HCT116 (cell line): ENCODE results near the gene RPL15. TPM values are rescaled to one million over a fixed set of nuclear protein-coding genes. Genes with fewer than 3 reads are reported as not detected.

ENCODE experiments used
- ATAC-seq: fragments of 200-7000 bp; cut with Tn5 transposase; 2 replicates; pipeline ENCODE4 v1.9.1; 2020; ENCODE audit warnings: mild to moderate bottlenecking, moderate library complexity
- BruUV-seq: library from RNA; stranded (reverse); fragments of 400-500 nt; replicated peaks from 2 replicates; lab custom pipeline; 2021; lab: Mats Ljungman, UMichigan
- CTCF ChIA-PET: fragments of 300-600 bp; sonication (Branson Sonifier 250); formaldehyde crosslinking; loops from one replicate; lab custom pipeline; 2021; ENCODE audit warnings: antibody characterized with exemption; lab: Charles Lee
- POLR2A ChIA-PET: fragments of 300-600, 350-600 bp; sonication (Branson Sonifier 250); formaldehyde crosslinking; loops from one replicate; lab custom pipeline; 2021; ENCODE audit warnings: antibody characterized with exemption; lab: Charles Lee
- RAD21 ChIA-PET, 2 experiments: fragments of 300-600 bp; sonication (Branson Sonifier 250); formaldehyde crosslinking; loops; one replicate each; lab custom pipeline; 2023; ENCODE audit warnings: low total read pairs in 2 of 2; ENCODE audit not compliant: uncharacterized antibody in 2 of 2, unreplicated experiment in 2 of 2, low non-redundant PET in 1 of 2; lab: Charles Lee
- DNase-seq: peaks from one replicate; pipeline ENCODE4 v3.0.0-alpha.2; 2010; ENCODE audit warnings: low read depth, low spot score
- H2AFZ ChIP-seq: fragments of 200-600 bp; shearing (Covaris generic), sonication (generic); 2 replicates; pipeline ENCODE4 v1.6.1; 2017; ENCODE audit warnings: low read depth, mixed run types, mixed read lengths, antibody characterized with exemption, low read length; ENCODE audit not compliant: poor library complexity, severe bottlenecking
- H3K27ac ChIP-seq: 2 replicates; pipeline ENCODE4 v1.5.1; 2012; ENCODE audit warnings: low read depth, low read length
- H3K27me3 ChIP-seq: fragments of 200-600 bp; sonication (generic); 2 replicates; pipeline ENCODE4 v1.6.1; 2016; ENCODE audit warnings: mixed run types, low read length, mixed read lengths; ENCODE audit not compliant: insufficient read depth
- H3K36me3 ChIP-seq, 2 experiments: fragments of 200-500 bp in 1 of 2; fragments of 200-600 bp in 1 of 2; sonication (Bioruptor generic) in 1 of 2; sonication (generic) in 1 of 2; 2 replicates each; pipeline versions ENCODE4 v1.5.1 to v1.6.1; 2014 to 2016; ENCODE audit warnings: low read length in 2 of 2, inconsistent platforms in 1 of 2, mixed read lengths in 1 of 2, mixed run types in 1 of 2; ENCODE audit not compliant: insufficient read depth in 2 of 2, control insufficient read depth in 1 of 2
- H3K4me1 ChIP-seq, 2 experiments: fragments of 200-600 bp in 1 of 2; sonication (generic) in 1 of 2; 2 replicates each; pipeline versions ENCODE4 v1.5.1 to v1.6.1; 2012 to 2017; ENCODE audit warnings: low read length in 2 of 2, inconsistent platforms in 1 of 2, mild to moderate bottlenecking in 1 of 2, mixed read lengths in 1 of 2, mixed run types in 1 of 2, moderate library complexity in 1 of 2; ENCODE audit not compliant: insufficient read depth in 2 of 2, control insufficient read depth in 1 of 2
- H3K4me2 ChIP-seq: fragments of 200-600 bp; sonication (generic); 2 replicates; pipeline ENCODE4 v1.6.1; 2017; ENCODE audit warnings: mixed run types, low read length, mixed read lengths
- H3K4me3 ChIP-seq, 2 experiments: fragments of 200-600 bp in 1 of 2; sonication (generic) in 1 of 2; replicated peaks in 1 of 2; 2 replicates each; pipeline ENCODE4 v1.5.1; 2011 to 2016; ENCODE audit warnings: low read length in 2 of 2, control low read depth in 1 of 2, low read depth in 1 of 2, mild to moderate bottlenecking in 1 of 2, mixed read lengths in 1 of 2, mixed run types in 1 of 2
- H3K79me2 ChIP-seq: fragments of 200-600 bp; sonication (generic); 2 replicates; pipeline ENCODE4 v1.6.1; 2017; ENCODE audit warnings: mild to moderate bottlenecking, mixed run types, low read length, moderate library complexity, mixed read lengths; ENCODE audit not compliant: insufficient read depth
- H3K9ac ChIP-seq: fragments of 200-600 bp; sonication (generic); 2 replicates; pipeline ENCODE4 v1.6.1; 2016; ENCODE audit warnings: low read length, mixed read lengths
- H3K9me2 ChIP-seq: fragments of 200-600 bp; sonication (generic), shearing (Covaris generic); 2 replicates; pipeline ENCODE4 v1.6.1; 2017; ENCODE audit warnings: mixed run types, mild to moderate bottlenecking, moderate library complexity; ENCODE audit not compliant: insufficient read depth
- H3K9me3 ChIP-seq, 2 experiments: fragments of 200-500 bp in 1 of 2; fragments of 200-600 bp in 1 of 2; sonication (Bioruptor generic) in 1 of 2; sonication (generic) in 1 of 2; 2 replicates each; pipeline ENCODE4 v1.6.1; 2014 to 2017; ENCODE audit warnings: low read length in 2 of 2, mixed read lengths in 2 of 2, inconsistent platforms in 1 of 2, low read depth in 1 of 2, mild to moderate bottlenecking in 1 of 2, mixed run types in 1 of 2, moderate library complexity in 1 of 2; ENCODE audit not compliant: control insufficient read depth in 1 of 2, insufficient read depth in 1 of 2
- H4K20me1 ChIP-seq: fragments of 200-600 bp; sonication (generic), shearing (Covaris generic); 2 replicates; pipeline ENCODE4 v1.6.1; 2017; ENCODE audit warnings: mixed run types, mild to moderate bottlenecking, moderate library complexity; ENCODE audit not compliant: insufficient read depth
- ATF3 ChIP-seq: IDR thresholded peaks from 2 replicates; pipeline ENCODE4 v1.6.1; 2012
- CBX3 ChIP-seq: IDR thresholded peaks from 2 replicates; pipeline ENCODE4 v1.6.1; 2012; ENCODE audit warnings: low read depth
- ELF1 ChIP-seq: IDR thresholded peaks from 2 replicates; pipeline ENCODE4 v1.6.1; 2012; ENCODE audit warnings: low read depth, borderline replicate concordance
- EZH2 ChIP-seq: fragments of 200-600 bp; sonication (generic); IDR thresholded peaks from 2 replicates; pipeline ENCODE4 v1.6.1; 2017; ENCODE audit warnings: antibody characterized with exemption, mixed run types
- EZH2phosphoT487 ChIP-seq: fragments of 200-600 bp; IDR thresholded peaks from 2 replicates; pipeline ENCODE4 v1.6.1; 2018; ENCODE audit warnings: antibody characterized with exemption, borderline replicate concordance
- JUND ChIP-seq: IDR thresholded peaks from 2 replicates; pipeline ENCODE4 v1.6.1; 2012
- MAX ChIP-seq: IDR thresholded peaks from 2 replicates; pipeline ENCODE4 v1.6.1; 2012
- SIN3A ChIP-seq: IDR thresholded peaks from 2 replicates; pipeline ENCODE4 v1.6.1; 2012; ENCODE audit warnings: low read depth
- ZFX ChIP-seq: fragments of 450-650 bp; IDR thresholded peaks from 2 replicates; pipeline ENCODE4 v1.6.1; 2017
- ZNF274 ChIP-seq: fragments of 200-500 bp; sonication (Bioruptor generic); IDR thresholded peaks from 2 replicates; pipeline ENCODE4 v1.6.1; 2014; ENCODE audit warnings: mild to moderate bottlenecking, low read depth, low read length, inconsistent platforms
- intact Hi-C: fragments of 100-400 bp; cut with micrococcal nuclease; formaldehyde crosslinking; loops from 2 replicates; pipeline ENCODE4 v1.10.0; 2022
- total RNA-seq: library from RNA; stranded (reverse); gene quantifications from one replicate; pipeline ENCODE4 v1.2.1, GENCODE V29; 2021; ENCODE audit not compliant: unreplicated experiment
- TF ChIP-seq, protein P1 (sequence below): IDR thresholded peaks from 2 replicates; pipeline ENCODE4 v1.6.1; 2011; ENCODE audit warnings: mild to moderate bottlenecking, low read length, moderate library complexity; ENCODE audit not compliant: insufficient replicate concordance; ENCODE audit errors: extremely low read depth

RPL15 gene
- total RNA-seq, 1 experiment from 2014 or later, result 2,177 TPM

GRCh38 chr3:23919628-23920027 is 2.7 kb downstream of the RPL15 start:
- H3K27ac ChIP-seq, result no peak overlapping the region
- intact Hi-C loops, result no loop called here
- no peak overlapping the region for H3K4me3 ChIP-seq
- no peaks in the 10 kb centered on the region for H3K27me3 ChIP-seq
- RAD21 ChIA-PET, result no interaction called here
- H3K36me3 ChIP-seq, result peaks cover 16 to 26% of the 10 kb centered on the region in 2 experiments
- ATAC-seq, result no peak
- no peak overlapping the region for H2AFZ ChIP-seq
- no peak for DNase-seq
- H3K79me2 ChIP-seq, result peaks cover 50% of the 10 kb centered on the region
- H3K4me1 ChIP-seq, result peaks cover 14 to 23% of the 10 kb centered on the region in 2 experiments; a peak in 3 of 4 replicates
- CTCF ChIA-PET, result no interaction called here
- no TSS peak for BruUV-seq
- no peaks in the 10 kb centered on the region for H3K9me3 ChIP-seq
- H3K9me2 ChIP-seq, result no peaks in the 10 kb centered on the region
- H3K9ac ChIP-seq, result no peak overlapping the region
- POLR2A ChIA-PET, result interaction anchor here (4.1 kb wide), 1 partner anchor 8 kb away, joined by 69 read pairs; no protein-coding TSS in a partner anchor
- no peak for TF ChIP-seq SIN3A
- TF ChIP-seq EZH2, result no peak
- no peak for TF ChIP-seq ZFX
- no peak for TF ChIP-seq ZNF274
- no peak for TF ChIP-seq EZH2phosphoT487
- TF ChIP-seq MAX, result no peak
- TF ChIP-seq JUND, result no peak
- TF ChIP-seq CBX3, result no peak
- TF ChIP-seq, protein P1, sequence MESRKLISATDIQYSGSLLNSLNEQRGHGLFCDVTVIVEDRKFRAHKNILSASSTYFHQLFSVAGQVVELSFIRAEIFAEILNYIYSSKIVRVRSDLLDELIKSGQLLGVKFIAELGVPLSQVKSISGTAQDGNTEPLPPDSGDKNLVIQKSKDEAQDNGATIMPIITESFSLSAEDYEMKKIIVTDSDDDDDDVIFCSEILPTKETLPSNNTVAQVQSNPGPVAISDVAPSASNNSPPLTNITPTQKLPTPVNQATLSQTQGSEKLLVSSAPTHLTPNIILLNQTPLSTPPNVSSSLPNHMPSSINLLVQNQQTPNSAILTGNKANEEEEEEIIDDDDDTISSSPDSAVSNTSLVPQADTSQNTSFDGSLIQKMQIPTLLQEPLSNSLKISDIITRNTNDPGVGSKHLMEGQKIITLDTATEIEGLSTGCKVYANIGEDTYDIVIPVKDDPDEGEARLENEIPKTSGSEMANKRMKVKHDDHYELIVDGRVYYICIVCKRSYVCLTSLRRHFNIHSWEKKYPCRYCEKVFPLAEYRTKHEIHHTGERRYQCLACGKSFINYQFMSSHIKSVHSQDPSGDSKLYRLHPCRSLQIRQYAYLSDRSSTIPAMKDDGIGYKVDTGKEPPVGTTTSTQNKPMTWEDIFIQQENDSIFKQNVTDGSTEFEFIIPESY, result no peak
- TF ChIP-seq ELF1, result no peak
- no peak for TF ChIP-seq ATF3
- peaks cover 28% of the 10 kb centered on the region; the same call in 1 of the 2 replicates for H4K20me1 ChIP-seq
- no peak overlapping the region for H3K4me2 ChIP-seq
